ENCODE results near the gene HS3ST5.

GRCh38 chr6:114284281-114284680 lies 58.5 kb downstream of the HS3ST5 start:
- TF ChIP-seq CTCF (IDR thresholded peaks at IDR 0.05) (no peak), POLR2A (IDR thresholded peaks at IDR 0.05) (no peak)
